GM12878 (cell line): ENCODE results near the gene CKLF. TPM values are rescaled to one million over a fixed set of nuclear protein-coding genes. Genes with fewer than 3 reads are reported as not detected.
A peak's percentile ranks its signal among the peaks of the same experiment; 100 is the strongest.

Experiments used
- ATAC-seq: fragments of 200-7000 bp; cut with Tn5 transposase; 3 replicates; pipeline ENCODE4 v1.9.1; 2020; ENCODE audit warnings: mild to moderate bottlenecking, moderate library complexity
- BruUV-seq: library from RNA; stranded (reverse); fragments of 400-500 nt; replicated peaks from 2 replicates; lab custom pipeline; 2021; lab: Mats Ljungman, UMichigan
- CTCF ChIA-PET: fragments of 300-600 bp; sonication (Branson Sonifier 250); formaldehyde crosslinking; extraction: SDS; loops from one replicate; lab custom pipeline; 2021; ENCODE audit warnings: inconsistent platforms; lab: Yijun Ruan, JAX
- POLR2A ChIA-PET: fragments of 350-600 bp; formaldehyde crosslinking; extraction: SDS; loops from one replicate; lab custom pipeline; 2021; ENCODE audit warnings: inconsistent platforms; lab: Charles Lee
- RAD21 ChIA-PET: fragments of 300-600 bp; sonication (Branson Sonifier 250); formaldehyde crosslinking; loops from one replicate; lab custom pipeline; 2023; ENCODE audit warnings: antibody characterized with exemption; ENCODE audit not compliant: unreplicated experiment; lab: Charles Lee
- SMC1A ChIA-PET: fragments of 300-600 bp; sonication (Branson Sonifier 250); formaldehyde crosslinking; loops from one replicate; lab custom pipeline; 2023; ENCODE audit not compliant: unreplicated experiment, uncharacterized antibody; lab: Charles Lee
- DNase-seq: peaks from one replicate; pipeline ENCODE4 v3.0.0-alpha.2; 2011; ENCODE audit warnings: low read depth, low spot score
- FAIRE-seq: peaks from 3 replicates; lab custom pipeline; 2011; peaks lifted over from hg19 to GRCh38; lab: Jason Lieb, UNC
- H2AFZ ChIP-seq: 2 replicates; pipeline ENCODE4 v1.6.0; 2011; ENCODE audit warnings: low read depth, low read length, control low read depth; ENCODE audit not compliant: control insufficient read depth
- H3K27ac ChIP-seq: 2 replicates; pipeline ENCODE4 v1.5.1; 2011; ENCODE audit warnings: control low read depth; ENCODE audit not compliant: control insufficient read depth, insufficient read depth
- H3K27me3 ChIP-seq, 2 experiments: replicated peaks in 1 of 2; 2 replicates each; pipeline versions ENCODE4 v1.6.0 to v1.6.1; 2011; ENCODE audit warnings: low read length in 1 of 2; ENCODE audit not compliant: control insufficient read depth in 2 of 2, insufficient read depth in 2 of 2
- H3K36me3 ChIP-seq, 2 experiments: 2 replicates each; pipeline ENCODE4 v1.5.1; 2011; ENCODE audit warnings: low read length in 1 of 2; ENCODE audit not compliant: control insufficient read depth in 2 of 2, insufficient read depth in 2 of 2
- H3K4me1 ChIP-seq: 2 replicates; pipeline ENCODE4 v1.6.1; 2011; ENCODE audit warnings: mild to moderate bottlenecking, low read length, moderate library complexity, mixed read lengths; ENCODE audit not compliant: control insufficient read depth, insufficient read depth
- H3K4me2 ChIP-seq: 2 replicates; pipeline ENCODE4 v1.6.0; 2011; ENCODE audit warnings: control low read depth; ENCODE audit not compliant: control insufficient read depth, insufficient read depth
- H3K4me3 ChIP-seq: fragments of 200-600 bp; sonication (generic); 2 replicates; pipeline ENCODE4 v1.5.1; 2016
- H3K79me2 ChIP-seq: 2 replicates; pipeline ENCODE4 v1.6.0; 2011; ENCODE audit warnings: low read length; ENCODE audit not compliant: control insufficient read depth, insufficient read depth
- H3K9ac ChIP-seq: 2 replicates; pipeline ENCODE4 v1.8.0; 2011; ENCODE audit warnings: low read length, control low read depth, mixed read lengths; ENCODE audit not compliant: control insufficient read depth, insufficient read depth
- H3K9me3 ChIP-seq: replicated peaks from 3 replicates; pipeline ENCODE4 v1.5.1; 2011; ENCODE audit warnings: mild to moderate bottlenecking, low read length; ENCODE audit not compliant: control insufficient read depth, insufficient read depth
- H4K20me1 ChIP-seq: 2 replicates; pipeline ENCODE4 v1.6.0; 2011; ENCODE audit not compliant: control insufficient read depth, insufficient read depth
- CEBPB ChIP-seq, 2 experiments: fragments of 150-350 bp in 1 of 2; IDR thresholded peaks; 2 replicates each; pipeline ENCODE4 v1.6.1; 2012 to 2014; ENCODE audit warnings: low read depth in 2 of 2, low read length in 2 of 2, borderline replicate concordance in 1 of 2, inconsistent platforms in 1 of 2
- CREB1 ChIP-seq: IDR thresholded peaks from 2 replicates; pipeline ENCODE4 v1.6.1; 2012; ENCODE audit warnings: low read depth, mild to moderate bottlenecking, inconsistent platforms
- RUNX3 ChIP-seq: IDR thresholded peaks from 2 replicates; pipeline ENCODE4 v1.6.1; 2012; ENCODE audit warnings: low read length, inconsistent platforms
- TARDBP ChIP-seq: IDR thresholded peaks from 2 replicates; pipeline ENCODE4 v1.6.1; 2016; ENCODE audit warnings: borderline replicate concordance
- WGBS: methylation state at CpG from one replicate; pipeline ENCODE4 v1.1.6; 2016; ENCODE audit warnings: low lambda C conversion rate; ENCODE audit not compliant: insufficient replicate concordance, insufficient coverage; ENCODE audit errors: missing lambda C conversion rate; 5-methylcytosine and 5-hydroxymethylcytosine counted together
- in situ Hi-C: fragments of 300-500 bp; cut with MboI; formaldehyde crosslinking; loops from 9 replicates; pipeline ENCODE4 v1.14.3; 2018; ENCODE audit warnings: mixed read lengths
- intact Hi-C: fragments of 100-400 bp; cut with micrococcal nuclease; formaldehyde crosslinking; loops from one replicate; pipeline ENCODE4 v1.14.2; 2022; ENCODE audit not compliant: unreplicated experiment
- polyA plus RNA-seq, 11 experiments: library from polyadenylated mRNA; depleted of rRNA in 4 of 11; unstranded in 6 of 11; stranded (reverse) in 5 of 11; fragments of >200 nt; fragmentation: Nextera tagmentation in 4 of 11; fragmentation: Illumina TruSeq in 1 of 11; extraction: Ambion mirVana in 4 of 11; extraction: Trizol in 1 of 11; gene quantifications; 1 replicate in 1 of 11; 2 replicates in 10 of 11; pipeline versions ENCODE4 v1.2.1 to v1.2.3, GENCODE V29; 2011 to 2016; ENCODE audit warnings: inconsistent platforms in 2 of 11, missing spikeins in 2 of 11, low read depth in 1 of 11
- total RNA-seq, 4 experiments: library from RNA; depleted of rRNA in 3 of 4; stranded (reverse); fragments of >200 nt in 3 of 4; fragmentation: Illumina TruSeq in 1 of 4; extraction: Trizol in 1 of 4; gene quantifications; 2 replicates each; pipeline versions ENCODE4 v1.2.1 to v1.2.3, GENCODE V29; 2013 to 2021
- TF ChIP-seq, protein P1 (sequence below): IDR thresholded peaks from 2 replicates; pipeline ENCODE4 v1.6.1; 2012; ENCODE audit warnings: low read depth, low read length, improper control_type of control experiment

CKLF gene
- total and polyA plus RNA-seq, 10 of the 15 experiments (the other 5 are each of a cell fraction or from before 2014, with no cell fraction given) = 40.8 to 193 (median 109) TPM

GRCh38 chr16:66561381-66562080 lies 9.2 kb downstream of the CKLF start:
- no peak overlapping the region for H3K4me2 ChIP-seq
- DNase-seq (no peak), ATAC-seq (peak; percentile 37), FAIRE-seq (no peak)
- no peak overlapping the region for H3K27ac ChIP-seq
- peaks cover 2 to 4% of the 10 kb centered on the region in 2 experiments; a peak in 2 of 4 replicates for H3K36me3 ChIP-seq
- ChIA-PET RAD21 (interaction anchor here (0.9 to 3.5 kb wide), 12 partner anchors 10 to 70 kb away, joined by 3 to 27 read pairs (median 4); partner anchors contain the start of gene CKLF), CTCF (interaction anchor here (0.6 to 4.6 kb wide), 18 partner anchors 9 to 307 kb away, joined by 3 to 47 read pairs (median 5); partner anchors contain the start of genes CKLF and TK2)
- no TSS peak for BruUV-seq
- in situ Hi-C loops (no loop called here), intact Hi-C loops (loop anchor here (2.0 kb wide), 1 partner anchor 45 kb away; no protein-coding TSS in a partner anchor)
- no peaks in the 10 kb centered on the region for H4K20me1 ChIP-seq
- no peaks in the 10 kb centered on the region for H3K9me3 ChIP-seq
- H3K4me1 ChIP-seq = no peaks in the 10 kb centered on the region
- H3K9ac ChIP-seq = no peak overlapping the region
- no peaks in the 10 kb centered on the region for H3K79me2 ChIP-seq
- WGBS = 29% methylated on average over 3 of the region's 3 CpGs
- H3K27me3 ChIP-seq = no peaks in the 10 kb centered on the region
- H2AFZ ChIP-seq = no peak overlapping the region
- H3K4me3 ChIP-seq = no peak overlapping the region
- TF ChIP-seq, protein P1, sequence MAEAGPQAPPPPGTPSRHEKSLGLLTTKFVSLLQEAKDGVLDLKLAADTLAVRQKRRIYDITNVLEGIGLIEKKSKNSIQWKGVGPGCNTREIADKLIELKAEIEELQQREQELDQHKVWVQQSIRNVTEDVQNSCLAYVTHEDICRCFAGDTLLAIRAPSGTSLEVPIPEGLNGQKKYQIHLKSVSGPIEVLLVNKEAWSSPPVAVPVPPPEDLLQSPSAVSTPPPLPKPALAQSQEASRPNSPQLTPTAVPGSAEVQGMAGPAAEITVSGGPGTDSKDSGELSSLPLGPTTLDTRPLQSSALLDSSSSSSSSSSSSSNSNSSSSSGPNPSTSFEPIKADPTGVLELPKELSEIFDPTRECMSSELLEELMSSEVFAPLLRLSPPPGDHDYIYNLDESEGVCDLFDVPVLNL = no peak
- TF ChIP-seq RUNX3 = peak; percentile 43; the same call in 1 of the 2 replicates
- no peak for TF ChIP-seq CEBPB (IDR thresholded peaks at IDR 0.05; ENCODE audit: borderline replicate concordance in 1 of 2, low read depth in 2 of 2, low read length in 2 of 2)
- no peak for TF ChIP-seq TARDBP
- 0 out of 2 replicates have a peak, but pooled peaks have one; percentile 11 for TF ChIP-seq CREB1
- TF ChIP-seq, all 136 proteins: peak for 2
- ChIA-PET POLR2A (interaction anchor here (1.2 to 3.8 kb wide), 3 partner anchors 9 to 44 kb away, joined by 3 to 24 read pairs (median 4); partner anchors contain the start of genes CKLF and TK2), SMC1A (interaction anchor here (1.0 to 3.9 kb wide), 13 partner anchors 8 to 177 kb away, joined by 3 to 25 read pairs (median 8); partner anchors contain the start of gene CKLF)
